Mesothelial cell of epicardium (in vitro differentiated cells): Measurements from ENCODE around the gene UPF3A. TPM values are rescaled to one million over a fixed set of nuclear protein-coding genes. Genes with fewer than 3 reads are reported as not detected.

ENCODE experiments used
- DNase-seq, 2 experiments: peaks; one replicate each; pipeline ENCODE4 v3.0.0; 2021; ENCODE audit warnings: low spot score in 2 of 2; ENCODE audit not compliant: unreplicated experiment in 2 of 2
- H3K27ac Mint-ChIP-seq: 2 replicates; pipeline ENCODE4 v1.8.0; 2021; ENCODE audit warnings: mixed read lengths
- H3K27me3 Mint-ChIP-seq: 2 replicates; pipeline ENCODE4 v1.8.0; 2021; ENCODE audit warnings: low read depth, mixed read lengths
- H3K36me3 Mint-ChIP-seq: 2 replicates; pipeline ENCODE4 v1.8.0; 2021; ENCODE audit warnings: mixed read lengths
- H3K4me1 Mint-ChIP-seq: 2 replicates; pipeline ENCODE4 v1.8.0; 2021; ENCODE audit warnings: mixed read lengths
- H3K4me3 Mint-ChIP-seq: 2 replicates; pipeline ENCODE4 v1.8.0; 2021; ENCODE audit warnings: mild to moderate bottlenecking, moderate library complexity, mixed read lengths
- H3K9me3 Mint-ChIP-seq: 2 replicates; pipeline ENCODE4 v1.8.0; 2021; ENCODE audit warnings: mixed read lengths
- CTCF ChIP-seq: fragments of 200-600 bp; sonication (generic); IDR thresholded peaks from one replicate; pipeline ENCODE4 v1.5.0; 2021; ENCODE audit warnings: antibody characterized with exemption; ENCODE audit not compliant: unreplicated experiment
- total RNA-seq: library from RNA; stranded (reverse); gene quantifications from 3 replicates; pipeline ENCODE4 v1.2.1, GENCODE V29; 2021

Gene UPF3A
- total RNA-seq, 1 donor from 2014 or later, result 123 TPM

DNA sequence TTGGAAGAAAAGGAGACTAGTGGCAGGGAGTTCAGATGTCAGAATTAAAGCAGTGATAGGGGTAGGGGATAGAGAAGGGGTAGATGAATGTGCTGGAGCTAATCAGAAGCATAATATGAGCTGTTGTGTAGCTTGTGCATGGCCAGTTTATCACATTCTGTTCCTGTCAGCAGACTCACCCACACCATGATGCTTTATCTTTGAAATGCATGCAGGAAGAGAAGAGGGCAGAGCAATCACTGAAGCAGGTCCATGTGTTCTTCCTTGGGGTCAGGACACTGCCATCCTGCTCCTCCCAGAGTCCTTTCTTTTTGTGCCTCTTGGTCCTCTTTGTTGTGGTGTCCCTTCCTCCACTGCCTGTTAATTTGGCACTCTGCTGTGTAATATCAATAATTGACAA, 38.7 kb downstream of the UPF3A start:
- peaks cover 45% of the 10 kb centered on the region for H3K36me3 Mint-ChIP-seq
- no peaks in the 10 kb centered on the region for H3K27me3 Mint-ChIP-seq
- no peak for TF ChIP-seq CTCF
- no peak for DNase-seq
- peak overlapping the region; percentile 13 for H3K27ac Mint-ChIP-seq
- peaks cover 28% of the 10 kb centered on the region for H3K4me1 Mint-ChIP-seq
- no peaks in the 10 kb centered on the region for H3K9me3 Mint-ChIP-seq
- no peak overlapping the region for H3K4me3 Mint-ChIP-seq

DNA sequence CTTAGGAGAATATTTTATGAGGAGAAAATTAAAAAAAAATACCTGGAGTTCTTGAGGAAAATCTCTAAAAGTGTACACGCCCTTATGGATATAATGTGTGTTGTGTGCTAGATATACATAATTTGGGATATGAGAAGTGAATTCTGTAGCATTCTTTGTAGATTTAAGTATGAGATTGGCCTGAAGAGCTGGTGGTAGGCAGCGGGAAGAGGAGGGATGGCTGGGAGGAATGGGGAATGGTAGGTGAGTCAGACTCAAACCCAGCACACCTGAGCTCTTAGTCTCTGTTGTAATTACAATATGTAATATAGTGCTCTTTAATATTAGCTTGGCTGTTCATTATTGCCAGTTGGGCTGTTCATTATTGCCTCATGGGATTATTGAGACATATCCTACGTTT, 39.9 kb downstream of the UPF3A start:
- Mint-ChIP-seq H3K36me3 (peaks cover 53% of the 10 kb centered on the region), H3K27ac (no peak overlapping the region), H3K4me3 (no peak overlapping the region), H3K9me3 (no peaks in the 10 kb centered on the region), H3K27me3 (no peaks in the 10 kb centered on the region), H3K4me1 (peaks cover 26% of the 10 kb centered on the region)
- TF ChIP-seq CTCF, result no peak
- DNase-seq, result no peak

- TF ChIP-seq CTCF, result no peak
- Mint-ChIP-seq H3K36me3 (peaks cover 55% of the 10 kb centered on the region), H3K27ac (no peak overlapping the region), H3K4me3 (no peak overlapping the region), H3K4me1 (peaks cover 18% of the 10 kb centered on the region), H3K27me3 (no peaks in the 10 kb centered on the region), H3K9me3 (no peaks in the 10 kb centered on the region)
- no peak for DNase-seq
Observed at GRCh38 chr13:114323349-114323748, 41.9 kb downstream of the UPF3A start.

DNA sequence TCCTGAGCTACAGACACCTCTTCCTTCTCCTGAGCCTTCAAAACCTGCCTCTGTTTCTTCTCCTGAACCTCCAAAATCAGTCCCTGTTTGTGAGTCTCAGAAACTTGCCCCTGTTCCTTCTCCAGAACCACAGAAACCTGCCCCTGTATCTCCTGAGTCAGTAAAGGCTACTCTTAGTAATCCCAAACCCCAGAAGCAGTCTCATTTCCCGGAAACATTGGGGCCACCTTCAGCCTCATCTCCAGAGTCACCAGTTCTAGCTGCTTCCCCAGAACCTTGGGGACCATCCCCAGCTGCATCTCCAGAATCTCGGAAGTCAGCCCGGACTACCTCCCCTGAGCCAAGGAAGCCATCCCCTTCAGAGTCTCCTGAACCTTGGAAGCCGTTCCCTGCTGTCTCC, 42.9 kb downstream of the UPF3A start:
- TF ChIP-seq CTCF, result no peak
- Mint-ChIP-seq H3K9me3 (no peaks in the 10 kb centered on the region), H3K27ac (no peak overlapping the region), H3K4me1 (peaks cover 10% of the 10 kb centered on the region), H3K4me3 (no peak overlapping the region), H3K27me3 (no peaks in the 10 kb centered on the region), H3K36me3 (peaks cover 55% of the 10 kb centered on the region)
- no peak for DNase-seq

- no peak overlapping the region for H3K27ac Mint-ChIP-seq
- H3K4me1 Mint-ChIP-seq, result peaks cover 4% of the 10 kb centered on the region
- peaks cover 44% of the 10 kb centered on the region for H3K36me3 Mint-ChIP-seq
- no peaks in the 10 kb centered on the region for H3K9me3 Mint-ChIP-seq
- no peaks in the 10 kb centered on the region for H3K27me3 Mint-ChIP-seq
- no peak overlapping the region for H3K4me3 Mint-ChIP-seq
- TF ChIP-seq CTCF, result no peak
- DNase-seq, result no peak
Observed at GRCh38 chr13:114325729-114326128, 44.3 kb downstream of the UPF3A start.

GRCh38 chr13:114328034-114328433, 46.6 kb downstream of the UPF3A start:
- TF ChIP-seq CTCF, result no peak
- DNase-seq, result no peak
- Mint-ChIP-seq H3K36me3 (peaks cover 28% of the 10 kb centered on the region), H3K27ac (peak overlapping the region; percentile 19), H3K4me3 (no peak overlapping the region), H3K9me3 (no peaks in the 10 kb centered on the region), H3K4me1 (peaks cover 4% of the 10 kb centered on the region), H3K27me3 (no peaks in the 10 kb centered on the region)
